Measurements from ENCODE around the gene ABHD4. TPM values are rescaled to one million over a fixed set of nuclear protein-coding genes. Genes with fewer than 3 reads are reported as not detected.

ABHD4 gene
- total and polyA plus RNA-seq, 2 experiments from 2014 or later: 39.1 to 40.0 TPM

DNA sequence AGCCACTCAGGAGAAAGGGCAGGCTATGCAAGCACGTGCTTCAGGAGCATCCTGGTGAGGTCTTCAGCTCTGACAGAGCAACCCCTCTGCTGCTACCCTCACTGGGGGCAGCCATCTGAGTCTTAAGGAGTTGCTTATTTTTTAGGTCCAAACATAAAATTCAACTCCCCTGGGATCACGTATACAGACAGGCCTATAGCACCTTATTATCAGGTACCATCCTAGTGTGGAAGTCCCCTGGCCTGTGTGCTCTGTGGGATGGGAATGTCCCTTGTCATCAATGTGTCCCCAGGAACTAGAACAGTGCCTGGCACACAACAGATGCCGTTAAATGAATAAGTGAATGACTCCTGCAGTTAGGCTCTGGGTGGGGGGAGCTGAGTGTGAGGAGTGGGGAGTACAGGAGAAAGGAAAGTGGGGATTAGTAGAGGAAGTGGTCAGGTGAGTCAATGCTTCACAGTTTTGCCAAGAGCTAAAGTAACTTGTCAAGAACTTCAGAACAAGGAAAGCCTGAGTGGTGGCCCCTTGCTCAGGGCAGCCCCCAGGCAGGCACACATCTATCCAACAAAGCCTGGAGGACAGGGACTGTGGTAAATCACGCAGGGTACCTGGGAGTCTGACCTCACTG is 42.6 kb upstream of the ABHD4 start (continued):
- TF ChIP-seq, protein P1, sequence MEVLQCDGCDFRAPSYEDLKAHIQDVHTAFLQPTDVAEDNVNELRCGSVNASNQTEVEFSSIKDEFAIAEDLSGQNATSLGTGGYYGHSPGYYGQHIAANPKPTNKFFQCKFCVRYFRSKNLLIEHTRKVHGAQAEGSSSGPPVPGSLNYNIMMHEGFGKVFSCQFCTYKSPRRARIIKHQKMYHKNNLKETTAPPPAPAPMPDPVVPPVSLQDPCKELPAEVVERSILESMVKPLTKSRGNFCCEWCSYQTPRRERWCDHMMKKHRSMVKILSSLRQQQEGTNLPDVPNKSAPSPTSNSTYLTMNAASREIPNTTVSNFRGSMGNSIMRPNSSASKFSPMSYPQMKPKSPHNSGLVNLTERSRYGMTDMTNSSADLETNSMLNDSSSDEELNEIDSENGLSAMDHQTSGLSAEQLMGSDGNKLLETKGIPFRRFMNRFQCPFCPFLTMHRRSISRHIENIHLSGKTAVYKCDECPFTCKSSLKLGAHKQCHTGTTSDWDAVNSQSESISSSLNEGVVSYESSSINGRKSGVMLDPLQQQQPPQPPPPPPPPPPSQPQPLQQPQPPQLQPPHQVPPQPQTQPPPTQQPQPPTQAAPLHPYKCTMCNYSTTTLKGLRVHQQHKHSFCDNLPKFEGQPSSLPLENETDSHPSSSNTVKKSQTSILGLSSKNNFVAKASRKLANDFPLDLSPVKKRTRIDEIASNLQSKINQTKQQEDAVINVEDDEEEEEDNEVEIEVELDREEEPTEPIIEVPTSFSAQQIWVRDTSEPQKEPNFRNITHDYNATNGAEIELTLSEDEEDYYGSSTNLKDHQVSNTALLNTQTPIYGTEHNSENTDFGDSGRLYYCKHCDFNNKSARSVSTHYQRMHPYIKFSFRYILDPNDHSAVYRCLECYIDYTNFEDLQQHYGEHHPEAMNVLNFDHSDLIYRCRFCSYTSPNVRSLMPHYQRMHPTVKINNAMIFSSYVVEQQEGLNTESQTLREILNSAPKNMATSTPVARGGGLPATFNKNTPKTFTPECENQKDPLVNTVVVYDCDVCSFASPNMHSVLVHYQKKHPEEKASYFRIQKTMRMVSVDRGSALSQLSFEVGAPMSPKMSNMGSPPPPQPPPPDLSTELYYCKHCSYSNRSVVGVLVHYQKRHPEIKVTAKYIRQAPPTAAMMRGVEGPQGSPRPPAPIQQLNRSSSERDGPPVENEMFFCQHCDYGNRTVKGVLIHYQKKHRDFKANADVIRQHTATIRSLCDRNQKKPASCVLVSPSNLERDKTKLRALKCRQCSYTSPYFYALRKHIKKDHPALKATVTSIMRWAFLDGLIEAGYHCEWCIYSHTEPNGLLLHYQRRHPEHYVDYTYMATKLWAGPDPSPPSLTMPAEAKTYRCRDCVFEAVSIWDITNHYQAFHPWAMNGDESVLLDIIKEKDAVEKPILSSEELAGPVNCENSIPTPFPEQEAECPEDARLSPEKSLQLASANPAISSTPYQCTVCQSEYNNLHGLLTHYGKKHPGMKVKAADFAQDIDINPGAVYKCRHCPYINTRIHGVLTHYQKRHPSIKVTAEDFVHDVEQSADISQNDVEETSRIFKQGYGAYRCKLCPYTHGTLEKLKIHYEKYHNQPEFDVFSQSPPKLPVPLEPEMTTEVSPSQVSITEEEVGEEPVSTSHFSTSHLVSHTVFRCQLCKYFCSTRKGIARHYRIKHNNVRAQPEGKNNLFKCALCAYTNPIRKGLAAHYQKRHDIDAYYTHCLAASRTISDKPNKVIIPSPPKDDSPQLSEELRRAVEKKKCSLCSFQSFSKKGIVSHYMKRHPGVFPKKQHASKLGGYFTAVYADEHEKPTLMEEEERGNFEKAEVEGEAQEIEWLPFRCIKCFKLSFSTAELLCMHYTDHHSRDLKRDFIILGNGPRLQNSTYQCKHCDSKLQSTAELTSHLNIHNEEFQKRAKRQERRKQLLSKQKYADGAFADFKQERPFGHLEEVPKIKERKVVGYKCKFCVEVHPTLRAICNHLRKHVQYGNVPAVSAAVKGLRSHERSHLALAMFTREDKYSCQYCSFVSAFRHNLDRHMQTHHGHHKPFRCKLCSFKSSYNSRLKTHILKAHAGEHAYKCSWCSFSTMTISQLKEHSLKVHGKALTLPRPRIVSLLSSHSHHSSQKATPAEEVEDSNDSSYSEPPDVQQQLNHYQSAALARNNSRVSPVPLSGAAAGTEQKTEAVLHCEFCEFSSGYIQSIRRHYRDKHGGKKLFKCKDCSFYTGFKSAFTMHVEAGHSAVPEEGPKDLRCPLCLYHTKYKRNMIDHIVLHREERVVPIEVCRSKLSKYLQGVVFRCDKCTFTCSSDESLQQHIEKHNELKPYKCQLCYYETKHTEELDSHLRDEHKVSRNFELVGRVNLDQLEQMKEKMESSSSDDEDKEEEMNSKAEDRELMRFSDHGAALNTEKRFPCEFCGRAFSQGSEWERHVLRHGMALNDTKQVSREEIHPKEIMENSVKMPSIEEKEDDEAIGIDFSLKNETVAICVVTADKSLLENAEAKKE (CRISPR knock-in tag; IDR thresholded peaks at IDR 0.05): no peak

DNA sequence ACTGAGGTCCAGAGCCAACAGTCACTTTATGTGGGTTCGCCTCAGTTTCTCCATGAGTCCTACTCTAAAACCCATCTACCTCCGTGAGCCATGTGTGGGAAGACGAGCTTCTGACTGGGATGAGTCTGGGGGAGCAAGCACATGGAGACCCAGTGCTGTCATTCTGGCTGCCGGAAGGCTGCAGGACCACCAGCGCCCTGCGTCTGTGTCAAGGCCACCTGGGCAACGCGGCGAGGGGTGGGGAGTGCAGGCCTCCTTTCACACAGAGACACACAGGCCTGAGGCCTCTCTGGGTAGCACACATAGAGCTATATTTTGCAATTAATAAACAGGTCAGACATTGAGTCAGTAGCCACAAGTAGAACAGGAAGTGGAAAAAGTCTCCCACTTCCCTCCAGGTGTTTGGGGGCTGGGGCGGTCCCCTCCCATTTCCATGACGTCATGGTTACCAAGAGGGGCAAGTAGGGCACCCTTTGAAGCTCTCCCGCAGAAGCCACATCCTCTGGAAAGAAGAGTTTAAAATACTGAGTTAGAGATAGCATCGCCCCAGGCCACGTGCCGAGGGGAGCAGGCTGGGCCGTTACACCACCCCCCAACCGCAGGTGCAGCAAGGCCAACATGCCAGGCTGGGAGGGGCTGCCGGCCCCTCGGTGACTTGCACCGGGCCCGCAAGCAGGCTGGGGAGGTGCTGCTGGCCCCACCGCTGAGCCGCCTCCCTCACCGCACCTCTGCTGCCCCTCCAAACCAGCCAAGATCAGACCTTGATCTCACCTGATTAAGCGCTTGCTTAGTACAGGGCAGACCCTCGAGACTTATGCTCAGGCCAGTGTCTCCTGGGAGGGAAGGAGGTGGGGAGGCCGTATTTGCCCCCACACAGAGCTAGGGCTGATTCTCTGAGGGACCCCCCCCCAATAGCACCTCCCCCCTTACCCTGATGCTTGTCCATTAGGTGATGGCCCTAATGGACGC is 41.8 kb upstream of the ABHD4 start:
- Mint-ChIP-seq H3K4me3 (no peak overlapping the region; the same call in 2 of the 3 replicates), H3K9me3 (peaks cover 3% of the 10 kb centered on the region; the same call in 2 of the 3 replicates), H3K4me1 (peaks cover 40% of the 10 kb centered on the region), H3K27ac (peak overlapping the region; percentile 93), H3K36me3 (ENCODE audit: low read depth) (peaks cover 2% of the 10 kb centered on the region; the same call in 2 of the 3 replicates), H3K27me3 (ENCODE audit: insufficient read depth, low read depth, poor library complexity) (peaks cover 10% of the 10 kb centered on the region)
- peak overlapping the region; percentile 67; the same call in 1 of the 2 replicates for H2AFZ ChIP-seq
- no peaks in the 10 kb centered on the region for H3K27me3 ChIP-seq (ENCODE audit: insufficient read depth)
- peak; percentile 29 for DNase-seq (ENCODE audit: low spot score)
- TF ChIP-seq CREB1 (CRISPR knock-in tag; IDR thresholded peaks at IDR 0.05; ENCODE audit: low read depth) (peak; percentile 30; the same call in 1 of the 2 replicates), JUNB (IDR thresholded peaks at IDR 0.05; ENCODE audit: unreplicated experiment) (no peak)
- peak overlapping the region; percentile 84 for H3K4me2 ChIP-seq
- no peaks in the 10 kb centered on the region for H4K20me1 ChIP-seq (replicated peaks; ENCODE audit: insufficient read depth)
- H3K79me2 ChIP-seq (replicated peaks; ENCODE audit: insufficient read depth): no peaks in the 10 kb centered on the region
- H3K9me2 ChIP-seq (ENCODE audit: insufficient read depth): no peaks in the 10 kb centered on the region
- H3K36me3 ChIP-seq (ENCODE audit: insufficient read depth): no peaks in the 10 kb centered on the region
- peak; percentile 17 for ATAC-seq
- peaks cover 38% of the 10 kb centered on the region for H3K4me1 ChIP-seq (ENCODE audit: insufficient read depth)
- H3K4me3 ChIP-seq: peak overlapping the region; percentile 54; the same call in 1 of the 2 replicates
- peaks cover 12% of the 10 kb centered on the region; the same call in 1 of the 2 replicates for H3F3A ChIP-seq (replicated peaks; ENCODE audit: low read depth)
- no peak overlapping the region for H3K27ac ChIP-seq (ENCODE audit: low read depth)
